H1 (cell line): ENCODE results near the gene LUM. TPM values are rescaled to one million over a fixed set of nuclear protein-coding genes. Genes with fewer than 3 reads are reported as not detected.

ENCODE experiments used
- CTCF ChIA-PET: fragments of 300-600 bp; sonication (Branson Sonifier 250); formaldehyde crosslinking; loops from one replicate; lab custom pipeline; 2021; ENCODE audit not compliant: partially characterized antibody; lab: Charles Lee
- POLR2A ChIA-PET: fragments of 300-600 bp; sonication (Branson Sonifier 250); formaldehyde crosslinking; loops from one replicate; lab custom pipeline; 2021; ENCODE audit warnings: inconsistent platforms; ENCODE audit not compliant: partially characterized antibody; lab: Charles Lee
- DNase-seq, 2 experiments: peaks; one replicate each; pipeline versions ENCODE4 v3.0.0 to v3.0.0-alpha.2; 2010 to 2022; ENCODE audit warnings: low spot score in 2 of 2, low read depth in 1 of 2, mixed read lengths in 1 of 2
- FAIRE-seq: peaks from 2 replicates; lab custom pipeline; 2011; peaks lifted over from hg19 to GRCh38; lab: Jason Lieb, UNC
- H2AFZ ChIP-seq: 2 replicates; pipeline ENCODE4 v1.8.1; 2012; ENCODE audit warnings: low read length, inconsistent platforms
- H2AK5ac ChIP-seq: 2 replicates; pipeline ENCODE4 v1.6.1; 2013; ENCODE audit warnings: low read depth, low read length
- H2BK120ac ChIP-seq: replicated peaks from 2 replicates; pipeline ENCODE3; 2013; ENCODE audit warnings: low read depth, low read length, inconsistent platforms
- H2BK12ac ChIP-seq: 2 replicates; pipeline ENCODE4 v1.6.1; 2013; ENCODE audit warnings: low read depth, low read length
- H2BK15ac ChIP-seq: 2 replicates; pipeline ENCODE4 v1.6.1; 2013; ENCODE audit warnings: low read length
- H2BK20ac ChIP-seq: 2 replicates; pipeline ENCODE4 v1.6.1; 2013; ENCODE audit warnings: low read length
- H2BK5ac ChIP-seq: 2 replicates; pipeline ENCODE4 v1.6.1; 2013; ENCODE audit warnings: low read depth, low read length
- H3K14ac ChIP-seq: 2 replicates; pipeline ENCODE4 v1.6.1; 2013; ENCODE audit warnings: inconsistent platforms; ENCODE audit not compliant: insufficient read length
- H3K18ac ChIP-seq: 2 replicates; pipeline ENCODE4 v1.6.1; 2013; ENCODE audit warnings: low read length; ENCODE audit errors: extremely low read depth
- H3K23ac ChIP-seq: 2 replicates; pipeline ENCODE4 v1.6.1; 2013; ENCODE audit warnings: inconsistent platforms; ENCODE audit not compliant: insufficient read length
- H3K23me2 ChIP-seq: 2 replicates; pipeline ENCODE4 v1.6.1; 2013; ENCODE audit warnings: low read depth, low read length
- H3K27ac ChIP-seq: 2 replicates; pipeline ENCODE4 v1.6.1; 2011; ENCODE audit warnings: low read depth, low read length, inconsistent platforms
- H3K27me3 ChIP-seq, 4 experiments: replicated peaks in 1 of 4; 1 replicate in 1 of 4; 2 replicates in 3 of 4; pipeline versions ENCODE4 v1.6.1 to v1.8.1; 2011 to 2013; ENCODE audit warnings: low read length in 3 of 4, mild to moderate bottlenecking in 3 of 4, inconsistent platforms in 2 of 4, mixed read lengths in 2 of 4, moderate library complexity in 1 of 4; ENCODE audit not compliant: control insufficient read depth in 3 of 4, insufficient read depth in 3 of 4; ENCODE audit errors: extremely low read depth in 1 of 4
- H3K36me3 ChIP-seq, 4 experiments: 2 replicates each; pipeline versions ENCODE4 v1.6.1 to v1.8.1; 2011 to 2013; ENCODE audit warnings: mild to moderate bottlenecking in 4 of 4, low read length in 3 of 4, moderate library complexity in 2 of 4, control low read depth in 1 of 4, inconsistent platforms in 1 of 4; ENCODE audit not compliant: insufficient read depth in 4 of 4, control insufficient read depth in 2 of 4
- H3K4ac ChIP-seq: replicated peaks from 2 replicates; pipeline ENCODE3; 2013; ENCODE audit warnings: low read length, low read depth, mixed read lengths, inconsistent platforms; ENCODE audit not compliant: insufficient read length
- H3K4me1 ChIP-seq, 4 experiments: replicated peaks in 1 of 4; 1 replicate in 1 of 4; 2 replicates in 3 of 4; pipeline versions ENCODE4 v1.6.1 to v1.8.1; 2011 to 2013; ENCODE audit warnings: low read length in 3 of 4, inconsistent platforms in 2 of 4, mixed read lengths in 1 of 4; ENCODE audit not compliant: insufficient read depth in 4 of 4, control insufficient read depth in 3 of 4
- H3K4me2 ChIP-seq, 2 experiments: 2 replicates each; pipeline versions ENCODE4 v1.6.1 to v1.8.1; 2011 to 2013; ENCODE audit warnings: low read depth in 2 of 2, low read length in 2 of 2, control low read depth in 1 of 2, inconsistent platforms in 1 of 2, mild to moderate bottlenecking in 1 of 2; ENCODE audit not compliant: insufficient read depth in 1 of 2
- H3K4me3 ChIP-seq, 4 experiments: fragments of 200-600, 300-600 bp in 1 of 4; sonication (generic), shearing (Covaris generic), sonication (Bioruptor Twin) in 1 of 4; 2 replicates each; pipeline versions ENCODE4 v1.5.1 to v1.8.1; 2011 to 2016; ENCODE audit warnings: low read length in 4 of 4, low read depth in 3 of 4, control low read depth in 2 of 4, inconsistent platforms in 2 of 4, mild to moderate bottlenecking in 2 of 4, mixed read lengths in 1 of 4, moderate library complexity in 1 of 4; ENCODE audit not compliant: insufficient read depth in 2 of 4; ENCODE audit errors: extremely low read depth in 1 of 4
- H3K56ac ChIP-seq: replicated peaks from 2 replicates; pipeline ENCODE3; 2013; ENCODE audit warnings: low read depth, mild to moderate bottlenecking, mixed read lengths, low read length, inconsistent platforms; ENCODE audit not compliant: insufficient read length
- H3K79me1 ChIP-seq: 2 replicates; pipeline ENCODE4 v1.6.1; 2013; ENCODE audit warnings: low read depth, low read length, control low read depth
- H3K79me2 ChIP-seq, 2 experiments: 2 replicates each; pipeline versions ENCODE4 v1.6.1 to v1.8.1; 2012 to 2013; ENCODE audit warnings: low read length in 2 of 2, mild to moderate bottlenecking in 2 of 2, inconsistent platforms in 1 of 2; ENCODE audit not compliant: insufficient read depth in 2 of 2, control insufficient read depth in 1 of 2
- H3K9ac ChIP-seq, 4 experiments: replicated peaks in 1 of 4; 1 replicate in 1 of 4; 2 replicates in 3 of 4; pipeline versions ENCODE4 v1.6.1 to v1.8.1; 2011 to 2013; ENCODE audit warnings: low read depth in 3 of 4, low read length in 3 of 4, control low read depth in 2 of 4, mild to moderate bottlenecking in 2 of 4, moderate library complexity in 2 of 4, inconsistent platforms in 1 of 4; ENCODE audit errors: extremely low read depth in 1 of 4
- H3K9me3 ChIP-seq, 2 experiments: 2 replicates each; pipeline versions ENCODE4 v1.6.1 to v1.8.1; 2012 to 2013; ENCODE audit warnings: mild to moderate bottlenecking in 2 of 2, moderate library complexity in 2 of 2, control low read depth in 1 of 2, inconsistent platforms in 1 of 2, low read depth in 1 of 2, low read length in 1 of 2, mixed read lengths in 1 of 2; ENCODE audit not compliant: insufficient read depth in 2 of 2
- H4K20me1 ChIP-seq, 2 experiments: replicated peaks in 1 of 2; 2 replicates each; pipeline versions ENCODE3 to v1.8.1; 2011 to 2013; ENCODE audit warnings: inconsistent platforms in 2 of 2, low read length in 2 of 2, mild to moderate bottlenecking in 1 of 2; ENCODE audit not compliant: insufficient read depth in 2 of 2, control insufficient read depth in 1 of 2
- H4K5ac ChIP-seq: 2 replicates; pipeline ENCODE4 v1.6.1; 2013; ENCODE audit warnings: low read length, low read depth, mixed read lengths, inconsistent platforms; ENCODE audit not compliant: insufficient read length
- H4K8ac ChIP-seq: 2 replicates; pipeline ENCODE4 v1.8.0; 2013; ENCODE audit warnings: mild to moderate bottlenecking, moderate library complexity, low read length, inconsistent platforms; ENCODE audit not compliant: insufficient read depth; ENCODE audit errors: extremely low read depth
- H4K91ac ChIP-seq: replicated peaks from 2 replicates; pipeline ENCODE3; 2013; ENCODE audit warnings: low read length, mixed read lengths, inconsistent platforms; ENCODE audit not compliant: insufficient read length
- CBX8 ChIP-seq: fragments of 300-800, 300-1000 bp; sonication (generic); IDR thresholded peaks from 2 replicates; pipeline ENCODE4 v1.7.1; 2016; ENCODE audit warnings: low read depth, low read length, borderline replicate concordance
- CEBPB ChIP-seq: IDR thresholded peaks from 2 replicates; pipeline ENCODE4 v1.6.1; 2012; ENCODE audit warnings: low read depth, low read length
- CHD2 ChIP-seq: IDR thresholded peaks from 2 replicates; pipeline ENCODE4 v1.6.1; 2012; ENCODE audit warnings: low read length, improper control_type of control experiment
- JUN ChIP-seq: IDR thresholded peaks from 2 replicates; pipeline ENCODE4 v1.6.1; 2011; ENCODE audit warnings: low read depth, mild to moderate bottlenecking, improper control_type of control experiment, low read length
- KDM1A ChIP-seq: fragments of 200-600, 300-600 bp; sonication (generic); IDR thresholded peaks from 2 replicates; pipeline ENCODE4 v1.7.1; 2016; ENCODE audit warnings: mild to moderate bottlenecking, low read length, borderline replicate concordance
- NANOG ChIP-seq: IDR thresholded peaks from 2 replicates; pipeline ENCODE4 v1.6.1; 2011; ENCODE audit warnings: low read length, low read depth, mild to moderate bottlenecking, inconsistent platforms; ENCODE audit not compliant: insufficient read depth, poor library complexity, severe bottlenecking
- RAD21 ChIP-seq, 2 experiments: IDR thresholded peaks in 1 of 2; conservative IDR thresholded peaks in 1 of 2; 2 replicates each; pipeline ENCODE4 v1.6.1; 2011; ENCODE audit warnings: low read depth in 2 of 2, low read length in 2 of 2, improper control_type of control experiment in 1 of 2, inconsistent platforms in 1 of 2, mild to moderate bottlenecking in 1 of 2, moderate library complexity in 1 of 2
- RNF2 ChIP-seq: fragments of 200-900, 300-1000 bp; sonication (generic); IDR thresholded peaks from 2 replicates; pipeline ENCODE4 v1.7.1; 2016; ENCODE audit warnings: borderline replicate concordance, low read depth, mild to moderate bottlenecking, antibody characterized with exemption, low read length; ENCODE audit not compliant: poor library complexity, severe bottlenecking; ENCODE audit errors: missing control alignments
- TAF7 ChIP-seq: optimal IDR thresholded peaks from 2 replicates; pipeline ENCODE3; 2011; ENCODE audit warnings: low read depth, mild to moderate bottlenecking, inconsistent platforms, low read length, moderate library complexity, borderline replicate concordance
- polyA plus RNA-seq, 7 experiments: library from polyadenylated mRNA; depleted of rRNA in 3 of 7; stranded (reverse) in 5 of 7; unstranded in 2 of 7; fragments of >200 nt in 5 of 7; fragments of 200-250 nt in 2 of 7; gene quantifications; 1 replicate in 5 of 7; 2 replicates in 1 of 7; 4 replicates in 1 of 7; pipeline versions ENCODE4 v1.2.1 to v1.2.3, GENCODE V29; 2011 to 2013; ENCODE audit warnings: missing spikeins in 2 of 7, mixed read lengths in 2 of 7
- total RNA-seq: library from RNA; stranded (reverse); fragmentation: NEBNext Ultra II Directional; extraction: Animal tissue kit (Norgen Biotek cat#: 25700); gene quantifications from 2 replicates; pipeline ENCODE4 v1.2.1, GENCODE V29; 2021
- TF ChIP-seq, protein P1 (sequence below): IDR thresholded peaks from 2 replicates; pipeline ENCODE4 v1.6.1; 2011; ENCODE audit warnings: low read depth, mild to moderate bottlenecking, low read length; ENCODE audit not compliant: insufficient read depth
- TF ChIP-seq, protein P2 (sequence below): IDR thresholded peaks from 2 replicates; pipeline ENCODE4 v1.6.1; 2012; ENCODE audit warnings: inconsistent platforms

LUM gene
- total and polyA plus RNA-seq, 2 of the 8 experiments (the other 6 are each of a cell fraction or from before 2014, with no cell fraction given) = not detected

DNA sequence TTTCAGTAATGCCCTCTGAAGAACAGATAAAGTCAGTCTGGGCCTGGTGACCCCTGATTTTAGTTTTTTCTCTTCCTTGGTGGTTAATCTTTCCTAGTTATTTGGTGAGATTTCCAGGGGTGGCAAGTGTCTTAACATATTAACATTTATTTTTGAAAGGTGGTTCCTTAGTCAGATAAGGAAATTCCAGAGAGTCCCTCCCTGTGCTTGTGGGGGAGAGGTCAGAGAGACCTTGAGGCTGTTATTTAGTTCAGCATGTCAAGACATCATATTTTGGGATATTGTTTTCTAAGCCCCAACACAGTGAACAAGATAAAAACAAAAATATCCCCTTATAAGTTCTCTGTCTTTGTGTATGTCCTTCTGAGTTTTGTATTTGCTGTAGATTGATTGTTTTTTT lies 9.5 kb upstream of the LUM start:
- Histone ChIP-seq H2BK15ac (no peak overlapping the region), H3K9me3 (no peaks in the 10 kb centered on the region), H3K79me2 (no peaks in the 10 kb centered on the region), H2AFZ (no peak overlapping the region), H3K9ac (no peak overlapping the region), H3K36me3 (no peaks in the 10 kb centered on the region), H3K14ac (no peak overlapping the region), H2BK5ac (no peak overlapping the region), H3K4me3 (no peak overlapping the region), H3K27ac (no peak overlapping the region), H3K56ac (no peak overlapping the region), H3K23me2 (no peaks in the 10 kb centered on the region), H2BK20ac (no peak overlapping the region), H2AK5ac (no peak overlapping the region), H4K20me1 (no peaks in the 10 kb centered on the region), H3K4ac (no peak overlapping the region), H2BK12ac (no peak overlapping the region), H3K4me2 (no peak overlapping the region), H3K18ac (no peak overlapping the region), H4K8ac (no peak overlapping the region), H3K27me3 (no peaks in the 10 kb centered on the region), H4K5ac (no peak overlapping the region), H2BK120ac (no peak overlapping the region), H4K91ac (no peak overlapping the region), H3K4me1 (no peaks in the 10 kb centered on the region), H3K23ac (no peak overlapping the region), H3K79me1 (no peaks in the 10 kb centered on the region)
- CTCF ChIA-PET = interaction anchor here (0.9 kb wide), 1 partner anchor 18 kb away, joined by 3 read pairs; no protein-coding TSS in a partner anchor
- DNase-seq = no peak
- POLR2A ChIA-PET = no interaction called here
- no peak for FAIRE-seq
- TF ChIP-seq NANOG (no peak), RNF2 (no peak), JUN (no peak), CEBPB (no peak), RAD21 (IDR thresholded peaks at IDR 0.05 in 1 of 2, conservative IDR thresholded peaks at IDR 0.05 in 1 of 2; ENCODE audit: low read depth in 2 of 2, low read length in 2 of 2) (no peak), TAF7 (no peak), CHD2 (no peak), KDM1A (no peak), CBX8 (no peak)
- TF ChIP-seq, protein P1, sequence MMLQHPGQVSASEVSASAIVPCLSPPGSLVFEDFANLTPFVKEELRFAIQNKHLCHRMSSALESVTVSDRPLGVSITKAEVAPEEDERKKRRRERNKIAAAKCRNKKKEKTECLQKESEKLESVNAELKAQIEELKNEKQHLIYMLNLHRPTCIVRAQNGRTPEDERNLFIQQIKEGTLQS = no peak
- TF ChIP-seq, protein P2, sequence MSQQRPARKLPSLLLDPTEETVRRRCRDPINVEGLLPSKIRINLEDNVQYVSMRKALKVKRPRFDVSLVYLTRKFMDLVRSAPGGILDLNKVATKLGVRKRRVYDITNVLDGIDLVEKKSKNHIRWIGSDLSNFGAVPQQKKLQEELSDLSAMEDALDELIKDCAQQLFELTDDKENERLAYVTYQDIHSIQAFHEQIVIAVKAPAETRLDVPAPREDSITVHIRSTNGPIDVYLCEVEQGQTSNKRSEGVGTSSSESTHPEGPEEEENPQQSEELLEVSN = no peak
